Stimulated activated CD4-positive, alpha-beta T cell treated with anti-CD3 and anti-CD28 coated beads, Interleukin-2, amount 100 ng/mL, for 48 hours (primary cell): ENCODE results near the gene NPNT.
"Not testable (repeated sequence)": the region's sequence is repeated elsewhere in the genome, so short reads cannot be mapped to it uniquely, and the experiment has no call there.

Experiments
- DNase-seq, 2 donors: peaks; one replicate each; pipeline ENCODE4 v3.0.0-alpha.2; 2020

The NPNT gene

GRCh38 chr4:105894660-105895582 lies at the start of gene NPNT:
Gene NPNT (plus strand): TSS chr4:105895471. CDS start chr4:105895653, 182 bp downstream.
- DNase-seq = no peak

- no peak for DNase-seq
These were observed 49.7 kb upstream of the NPNT start for GRCh38 chr4:105845559-105845958.

GRCh38 chr4:105848359-105848758 lies 46.9 kb upstream of the NPNT start:
- DNase-seq = not testable (repeated sequence)

GRCh38 chr4:105851196-105851595 lies 44.1 kb upstream of the NPNT start:
- no peak for DNase-seq

- not testable (repeated sequence) for DNase-seq
These were observed 43.0 kb upstream of the NPNT start for GRCh38 chr4:105852230-105852629.

GRCh38 chr4:105858466-105859040 lies 36.7 kb upstream of the NPNT start:
- no peak for DNase-seq

- no peak for DNase-seq
These were observed 36.0 kb upstream of the NPNT start for GRCh38 chr4:105859233-105859632.

- no peak for DNase-seq
These were observed 24.3 kb upstream of the NPNT start for GRCh38 chr4:105870963-105871362.

GRCh38 chr4:105871997-105872396 lies 23.3 kb upstream of the NPNT start:
- no peak for DNase-seq

- no peak for DNase-seq
These were observed 20.0 kb upstream of the NPNT start for GRCh38 chr4:105875233-105875632.

GRCh38 chr4:105878668-105879067 lies 16.6 kb upstream of the NPNT start:
- DNase-seq = no peak

GRCh38 chr4:105887508-105887907 lies 7.8 kb upstream of the NPNT start:
- DNase-seq = no peak

- DNase-seq = peak in 1 of 2 donors; percentile 5
These were observed 551 bp downstream of the NPNT start for GRCh38 chr4:105895583-105896460.

- no peak for DNase-seq
These were observed 1.2 kb downstream of the NPNT start for GRCh38 chr4:105896461-105896942.

- DNase-seq = no peak
These were observed 1.9 kb downstream of the NPNT start for GRCh38 chr4:105896984-105897775.

- DNase-seq = no peak
These were observed 5.3 kb downstream of the NPNT start for GRCh38 chr4:105900541-105900940.

- no peak for DNase-seq
These were observed 7.4 kb downstream of the NPNT start for GRCh38 chr4:105902550-105903262.

- DNase-seq = no peak
These were observed 14.6 kb downstream of the NPNT start for GRCh38 chr4:105909787-105910281.

- no peak for DNase-seq
These were observed 16.2 kb downstream of the NPNT start for GRCh38 chr4:105911426-105911825.

- DNase-seq = no peak
These were observed 17.4 kb downstream of the NPNT start for GRCh38 chr4:105912633-105913032.

- DNase-seq = no peak
These were observed 22.0 kb downstream of the NPNT start for GRCh38 chr4:105917171-105917685.
